Stimulated activated CD8-positive, alpha-beta memory T cell treated with anti-CD3 and anti-CD28 coated beads, Interleukin-7, amount 100 ng/mL, for 48 hours (primary cell): ENCODE measurements around the gene YTHDF2.

Source experiments
- DNase-seq, 2 donors: peaks; one replicate each; pipeline ENCODE4 v3.0.0-alpha.2; 2020; ENCODE audit warnings: low read depth in 1 of 2; ENCODE audit errors: extremely low read depth in 1 of 2

The YTHDF2 gene

GRCh38 chr1:28796352-28797211 lies 59.8 kb downstream of the YTHDF2 start:
- no peak for DNase-seq

GRCh38 chr1:28800324-28800723 lies 63.6 kb downstream of the YTHDF2 start:
- DNase-seq: no peak

- DNase-seq: no peak
Observed at GRCh38 chr1:28801461-28801860, 64.7 kb downstream of the YTHDF2 start.

GRCh38 chr1:28803051-28803450 lies 66.3 kb downstream of the YTHDF2 start:
- no peak for DNase-seq

- DNase-seq: no peak
Observed at GRCh38 chr1:28803662-28804061, 66.9 kb downstream of the YTHDF2 start.

- DNase-seq: no peak
Observed at GRCh38 chr1:28804071-28804470, 67.3 kb downstream of the YTHDF2 start.

GRCh38 chr1:28807046-28807445 lies 70.3 kb downstream of the YTHDF2 start:
- no peak for DNase-seq

GRCh38 chr1:28807986-28808385 lies 71.2 kb downstream of the YTHDF2 start:
- DNase-seq: no peak

GRCh38 chr1:28811369-28811765 lies 74.6 kb downstream of the YTHDF2 start:
- no peak for DNase-seq

- DNase-seq: no peak
Observed at GRCh38 chr1:28811766-28812668, 75.3 kb downstream of the YTHDF2 start, which contains the start of gene OPRD1. Gene OPRD1, plus strand, starts transcription at chr1:28812170. Its CDS starts 214 bp downstream, at chr1:28812384.

GRCh38 chr1:28812669-28813468 lies 76.1 kb downstream of the YTHDF2 start:
- DNase-seq: no peak

- no peak for DNase-seq
Observed at GRCh38 chr1:28813931-28814465, 77.3 kb downstream of the YTHDF2 start.

GRCh38 chr1:28815533-28816185 lies 78.9 kb downstream of the YTHDF2 start:
- no peak for DNase-seq

GRCh38 chr1:28817133-28817532 lies 80.4 kb downstream of the YTHDF2 start:
- no peak for DNase-seq

- DNase-seq: no peak
Observed at GRCh38 chr1:28819020-28819419, 82.3 kb downstream of the YTHDF2 start.
